GM18502 (cell line): ENCODE measurements around the gene NPSR1.
"Not testable (repeated sequence)": the region's sequence is repeated elsewhere in the genome, so short reads cannot be mapped to it uniquely, and the experiment has no call there.

Experiments used
- ATAC-seq: cut with Tn5 transposase; IDR thresholded peaks from one replicate; pipeline ENCODE4 v1.9.1; 2021; ENCODE audit warnings: mild to moderate bottlenecking; ENCODE audit not compliant: unreplicated experiment, poor library complexity

The NPSR1 gene

DNA sequence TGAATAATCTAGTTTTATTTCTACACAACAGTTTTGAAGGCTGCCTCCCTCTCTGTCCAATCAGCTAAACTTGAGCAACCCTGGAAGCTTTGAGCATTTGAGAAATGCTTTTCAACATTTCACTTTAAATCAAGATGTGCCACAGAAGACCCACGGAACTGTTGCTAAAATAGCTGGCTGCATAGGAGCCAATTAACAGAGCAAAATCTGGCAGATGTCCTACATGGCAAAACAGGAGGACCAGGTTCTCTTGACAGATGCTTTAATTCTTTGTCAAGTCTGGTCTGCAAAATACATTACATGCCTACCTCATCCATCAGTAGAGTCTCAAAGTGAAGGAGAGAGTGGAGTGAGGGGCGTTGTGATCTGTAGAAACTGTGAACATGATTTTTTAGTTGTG is 193.4 kb downstream of the NPSR1 start:
- ATAC-seq = no peak

GRCh38 chr7:34858444-34858843 is 200.4 kb downstream of the NPSR1 start:
- not testable (repeated sequence) for ATAC-seq

DNA sequence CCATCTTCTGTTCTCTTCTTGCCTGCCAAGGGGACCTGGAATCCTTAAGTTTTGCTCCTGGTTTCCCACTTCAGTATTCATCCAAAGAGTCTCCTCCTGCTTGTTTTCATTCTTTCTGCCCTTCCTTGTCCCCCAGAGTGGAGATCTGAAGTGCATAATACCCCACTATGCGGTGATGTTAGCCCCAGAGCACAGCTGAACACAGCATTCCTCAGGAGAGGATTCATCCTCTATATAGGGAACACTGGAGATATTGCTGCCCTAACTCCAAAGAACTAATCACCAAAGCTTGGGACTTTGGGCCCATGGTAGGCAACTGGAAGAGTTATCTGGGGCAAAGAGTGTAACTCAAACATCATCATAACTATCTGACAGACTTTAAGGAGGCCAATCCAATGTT is 201.3 kb downstream of the NPSR1 start:
- not testable (repeated sequence) for ATAC-seq

DNA sequence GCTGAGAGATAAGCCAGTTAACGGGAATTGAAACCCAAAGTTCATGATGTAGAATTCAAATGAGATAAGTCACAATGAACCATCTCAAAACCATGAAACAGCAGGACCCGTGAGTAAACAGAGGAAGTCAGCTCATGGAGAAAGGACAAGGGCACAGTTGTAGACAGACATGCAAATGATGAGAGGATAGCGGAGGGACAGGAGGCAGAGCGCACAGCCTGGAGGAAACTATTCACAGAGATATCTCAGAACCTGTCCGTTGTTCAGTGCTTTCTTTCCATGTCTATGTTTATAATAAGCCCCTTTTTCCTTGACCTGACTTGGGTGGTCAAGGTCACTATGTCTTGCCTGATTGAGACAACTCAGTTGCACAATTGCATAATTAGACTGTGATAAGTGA is 208.2 kb downstream of the NPSR1 start:
- ATAC-seq = not testable (repeated sequence)

GRCh38 chr7:34867341-34867740 is 209.3 kb downstream of the NPSR1 start:
- ATAC-seq = not testable (repeated sequence)

- ATAC-seq = not testable (repeated sequence)
Measured at GRCh38 chr7:34868602-34869001, 210.6 kb downstream of the NPSR1 start.

DNA sequence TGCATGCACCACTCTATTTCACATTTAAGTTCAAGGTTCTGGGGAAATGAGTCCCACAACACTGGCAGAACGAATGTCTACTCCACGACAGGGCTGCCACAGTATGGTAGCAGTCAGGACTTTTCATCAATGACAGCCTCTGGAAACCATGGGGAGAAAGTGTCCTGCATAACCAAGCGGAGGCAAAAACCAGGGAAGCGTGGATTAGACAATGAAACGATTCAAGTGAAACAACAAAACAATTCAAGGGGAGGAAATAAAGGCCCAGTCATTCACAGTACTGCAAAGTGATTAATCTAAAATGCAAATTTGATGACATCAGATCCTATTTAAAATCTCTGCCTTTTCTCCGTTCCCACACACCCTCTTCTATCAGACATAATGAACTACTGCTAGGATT is 211.0 kb downstream of the NPSR1 start:
- no peak for ATAC-seq

- ATAC-seq = not testable (repeated sequence)
Measured at GRCh38 chr7:34870041-34870440, 212.0 kb downstream of the NPSR1 start.

DNA sequence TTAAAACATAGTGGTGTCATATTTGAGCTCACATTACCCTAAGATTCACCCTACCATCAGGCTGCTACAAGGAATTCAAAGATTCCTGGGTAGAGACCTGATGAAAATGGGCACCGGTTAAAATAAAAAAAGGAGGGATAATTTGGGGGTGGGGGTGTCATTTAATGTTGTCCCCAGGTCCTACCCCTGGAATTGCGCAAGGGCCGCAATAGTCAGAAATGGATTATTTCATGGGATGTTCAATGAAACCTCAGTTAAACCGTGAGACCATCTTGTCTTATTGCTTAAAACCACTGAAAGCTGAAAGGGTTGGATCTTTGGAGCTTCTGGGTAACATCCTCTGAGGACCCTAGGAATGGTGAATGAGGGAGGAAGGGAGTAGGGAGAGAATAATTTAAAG is 216.3 kb downstream of the NPSR1 start:
- ATAC-seq = not testable (repeated sequence)

DNA sequence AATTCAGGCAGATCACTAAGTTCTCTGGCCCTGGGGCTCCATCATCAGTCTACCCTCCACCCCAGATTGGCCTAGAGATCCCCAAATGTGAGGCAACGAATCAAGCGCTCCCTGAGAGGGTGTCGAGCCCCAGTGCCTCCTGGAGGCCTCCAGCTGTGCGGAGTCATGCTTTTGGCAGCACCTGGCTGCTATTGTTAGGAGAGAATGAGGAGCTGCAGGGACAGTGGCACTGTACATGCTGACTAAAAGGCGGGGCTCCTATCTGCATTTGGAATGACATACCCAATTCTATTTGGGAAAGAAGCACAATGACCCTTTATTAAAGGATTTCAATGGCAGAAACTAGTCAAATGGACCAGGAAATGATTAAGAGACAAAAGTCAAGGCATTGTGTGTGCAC is 217.5 kb downstream of the NPSR1 start:
- ATAC-seq = no peak

- not testable (repeated sequence) for ATAC-seq
Measured at GRCh38 chr7:34878944-34879735, 221.1 kb downstream of the NPSR1 start.

- no peak for ATAC-seq
Measured at GRCh38 chr7:34879871-34880270, 221.9 kb downstream of the NPSR1 start.

DNA sequence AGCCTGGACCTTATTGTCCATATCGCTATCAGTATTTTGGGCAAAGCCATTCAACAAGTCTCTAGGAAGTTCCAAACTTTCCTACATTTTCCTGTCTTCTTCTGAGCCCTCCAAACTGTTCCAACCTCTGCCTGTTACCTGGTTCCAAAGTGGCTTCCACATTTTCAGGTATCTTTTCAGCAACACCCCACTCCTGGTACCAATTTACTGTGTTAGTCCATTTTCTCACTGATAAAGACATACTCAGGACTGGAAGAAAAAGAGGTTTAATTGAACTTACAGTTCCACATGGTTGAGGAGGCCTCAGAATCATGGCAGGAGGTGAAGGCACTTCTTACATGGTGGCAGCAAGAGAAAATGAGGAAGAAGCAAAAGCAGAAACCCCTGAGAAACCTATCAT is 225.8 kb downstream of the NPSR1 start:
- not testable (repeated sequence) for ATAC-seq

DNA sequence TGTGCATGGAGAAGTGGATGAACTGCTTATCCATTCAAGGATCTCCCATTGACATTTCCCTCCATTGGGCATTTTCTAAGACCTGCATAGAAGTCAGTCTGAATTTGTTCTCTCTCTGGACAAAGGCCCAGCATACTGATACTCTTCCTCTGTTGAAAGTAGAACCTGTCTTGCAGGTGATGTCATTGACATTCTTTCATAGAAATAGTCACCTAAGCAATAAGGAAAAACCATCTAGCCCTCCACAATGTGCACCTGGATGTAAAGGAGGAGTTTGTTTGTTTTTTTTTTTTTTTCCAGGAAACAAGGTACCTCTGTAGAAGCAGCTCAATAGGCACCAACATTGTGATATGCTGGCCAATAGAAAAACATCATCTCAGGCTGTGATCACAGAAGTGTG is 228.8 kb downstream of the NPSR1 start:
- no peak for ATAC-seq

DNA sequence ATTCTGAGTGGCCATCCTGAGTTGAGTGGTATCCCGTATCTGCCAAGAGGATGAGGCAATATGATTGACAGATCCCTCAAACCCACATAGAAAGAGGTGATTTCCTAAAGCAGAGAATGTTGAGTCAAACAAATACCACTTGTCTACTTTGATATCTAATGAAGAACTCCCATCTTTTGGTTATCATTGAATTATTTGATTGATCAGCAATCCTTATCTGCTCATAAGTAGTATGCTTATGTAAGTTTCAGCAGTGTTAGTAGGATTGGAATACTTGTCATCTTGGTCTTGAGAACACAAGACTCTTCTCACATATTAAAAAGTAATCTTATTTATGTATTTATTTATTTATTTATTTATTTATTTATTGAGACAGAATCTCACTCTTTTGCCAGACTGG is 231.9 kb downstream of the NPSR1 start:
- ATAC-seq = no peak

- no peak for ATAC-seq
Measured at GRCh38 chr7:34895202-34895601, 237.2 kb downstream of the NPSR1 start.
